Suprapubic skin (tissue), 4 donors: ENCODE results near the gene JAML. TPM values are rescaled to one million over a fixed set of nuclear protein-coding genes. Genes with fewer than 3 reads are reported as not detected.

Experiments
- DNase-seq, 2 donors: peaks; one replicate each; pipeline ENCODE4 v3.0.0-alpha.2; 2019; ENCODE audit warnings: low spot score in 2 of 2
- H3K27ac ChIP-seq: fragments of 200-600 bp; sonication (generic); one replicate; pipeline ENCODE4 v1.5.1; 2019
- H3K27me3 ChIP-seq: fragments of 200-600 bp; sonication (generic); one replicate; pipeline ENCODE4 v1.5.1; 2019
- H3K36me3 ChIP-seq: fragments of 200-600 bp; sonication (generic); one replicate; pipeline ENCODE4 v1.5.1; 2019
- H3K4me1 ChIP-seq: fragments of 200-600 bp; sonication (generic); one replicate; pipeline ENCODE4 v1.5.1; 2019
- H3K4me3 ChIP-seq: fragments of 200-600 bp; sonication (generic); one replicate; pipeline ENCODE4 v1.5.1; 2019; ENCODE audit warnings: mild to moderate bottlenecking
- H3K9me3 ChIP-seq: fragments of 200-600 bp; sonication (generic); one replicate; pipeline ENCODE4 v1.5.1; 2019
- EP300 ChIP-seq: sonication (generic); formaldehyde crosslinking; IDR thresholded peaks from one replicate; pipeline ENCODE4 v1.6.1; 2017; ENCODE audit warnings: antibody characterized with exemption
- POLR2A ChIP-seq, 2 donors: fragments of 450-650 bp; IDR thresholded peaks; one replicate each; pipeline ENCODE4 v1.6.1; 2017; ENCODE audit warnings: antibody characterized with exemption in 2 of 2, mild to moderate bottlenecking in 2 of 2, moderate library complexity in 2 of 2
- POLR2AphosphoS5 ChIP-seq, 3 donors: sonication (generic); formaldehyde crosslinking; IDR thresholded peaks; one replicate each; pipeline ENCODE4 v1.6.1; 2017; ENCODE audit warnings: antibody characterized with exemption in 3 of 3
- WGBS: methylation state at CpG from one replicate; pipeline ENCODE4 v1.1.5; 2018; 5-methylcytosine and 5-hydroxymethylcytosine counted together
- total RNA-seq, 4 donors: library from RNA; depleted of rRNA; stranded (reverse); fragments of >200 nt; gene quantifications; one replicate each; pipeline ENCODE4 v1.1.0, GENCODE V29; 2016
- TF ChIP-seq, protein P1 (sequence below), 2 donors: fragments of 200-600 bp in 1 of 2; fragments of 450-650 bp in 1 of 2; sonication (generic) in 1 of 2; IDR thresholded peaks; one replicate each; pipeline ENCODE4 v1.5.1; 2016 to 2019; ENCODE audit warnings: antibody characterized with exemption in 2 of 2, mild to moderate bottlenecking in 1 of 2, moderate library complexity in 1 of 2

Gene JAML
- total RNA-seq, 4 donors from 2014 or later = 1.1 to 4.9 (median 2.1) TPM; not detected in 1

DNA sequence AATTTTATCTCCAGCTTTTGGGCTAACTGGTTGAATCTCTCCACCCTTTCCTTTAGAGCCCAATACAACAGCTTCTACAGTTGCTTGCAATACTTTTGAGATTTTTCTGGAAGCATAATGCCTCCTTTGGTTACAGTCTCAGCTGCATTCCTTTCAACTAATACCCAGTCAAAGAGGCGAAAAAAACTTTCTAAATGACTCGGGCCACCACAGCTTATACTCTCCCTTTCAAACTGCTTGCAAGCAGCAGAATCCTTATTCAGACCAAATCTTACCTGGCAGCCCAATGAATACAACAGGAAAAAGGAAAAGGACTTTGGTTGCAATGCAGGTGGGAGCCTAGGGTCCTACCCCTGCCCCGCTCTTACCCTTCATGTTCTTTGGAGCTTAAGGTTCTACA, 15.8 kb downstream of the JAML start:
- no peak overlapping the region for H3K4me3 ChIP-seq
- H3K27me3 ChIP-seq = peaks cover 4% of the 10 kb centered on the region
- no peaks in the 10 kb centered on the region for H3K9me3 ChIP-seq
- TF ChIP-seq EP300 (no peak), POLR2A (IDR thresholded peaks at IDR 0.05) (no peak), POLR2AphosphoS5 (IDR thresholded peaks at IDR 0.05) (no peak)
- TF ChIP-seq, protein P1, sequence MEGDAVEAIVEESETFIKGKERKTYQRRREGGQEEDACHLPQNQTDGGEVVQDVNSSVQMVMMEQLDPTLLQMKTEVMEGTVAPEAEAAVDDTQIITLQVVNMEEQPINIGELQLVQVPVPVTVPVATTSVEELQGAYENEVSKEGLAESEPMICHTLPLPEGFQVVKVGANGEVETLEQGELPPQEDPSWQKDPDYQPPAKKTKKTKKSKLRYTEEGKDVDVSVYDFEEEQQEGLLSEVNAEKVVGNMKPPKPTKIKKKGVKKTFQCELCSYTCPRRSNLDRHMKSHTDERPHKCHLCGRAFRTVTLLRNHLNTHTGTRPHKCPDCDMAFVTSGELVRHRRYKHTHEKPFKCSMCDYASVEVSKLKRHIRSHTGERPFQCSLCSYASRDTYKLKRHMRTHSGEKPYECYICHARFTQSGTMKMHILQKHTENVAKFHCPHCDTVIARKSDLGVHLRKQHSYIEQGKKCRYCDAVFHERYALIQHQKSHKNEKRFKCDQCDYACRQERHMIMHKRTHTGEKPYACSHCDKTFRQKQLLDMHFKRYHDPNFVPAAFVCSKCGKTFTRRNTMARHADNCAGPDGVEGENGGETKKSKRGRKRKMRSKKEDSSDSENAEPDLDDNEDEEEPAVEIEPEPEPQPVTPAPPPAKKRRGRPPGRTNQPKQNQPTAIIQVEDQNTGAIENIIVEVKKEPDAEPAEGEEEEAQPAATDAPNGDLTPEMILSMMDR (IDR thresholded peaks at IDR 0.05) = no peak
- peaks cover 13% of the 10 kb centered on the region for H3K4me1 ChIP-seq
- H3K36me3 ChIP-seq = no peaks in the 10 kb centered on the region
- WGBS = 84% methylated on average over 3 of the region's 3 CpGs
- no peak for DNase-seq
- H3K27ac ChIP-seq = no peak overlapping the region

DNA sequence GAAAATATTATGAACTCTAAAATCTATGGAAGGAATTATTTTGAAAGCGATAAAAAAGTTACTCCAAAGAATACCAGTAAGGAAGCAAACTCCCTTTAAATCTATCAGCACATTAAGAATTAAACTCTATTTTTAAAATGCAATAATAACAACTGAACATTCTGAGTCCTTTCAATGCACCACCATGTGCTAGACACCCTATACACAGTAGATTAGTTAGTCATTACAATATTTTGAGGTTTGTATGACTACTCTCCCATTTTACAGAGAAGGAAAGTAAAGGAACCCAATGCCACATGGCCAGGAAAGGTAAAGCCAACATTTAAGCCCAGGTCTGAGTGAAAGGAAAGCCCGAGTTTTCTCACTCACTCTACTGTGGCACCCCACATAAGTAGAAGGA, 17.7 kb downstream of the JAML start:
- TF ChIP-seq POLR2AphosphoS5 (IDR thresholded peaks at IDR 0.05) (no peak), POLR2A (IDR thresholded peaks at IDR 0.05) (no peak), EP300 (no peak)
- TF ChIP-seq, protein P1 (IDR thresholded peaks at IDR 0.05) = no peak
- peaks cover 13% of the 10 kb centered on the region for H3K4me1 ChIP-seq
- 90% methylated on average over 2 of the region's 2 CpGs for WGBS
- H3K27ac ChIP-seq = no peak overlapping the region
- no peak for DNase-seq
- no peaks in the 10 kb centered on the region for H3K36me3 ChIP-seq
- H3K4me3 ChIP-seq = no peak overlapping the region
- H3K9me3 ChIP-seq = no peaks in the 10 kb centered on the region
- H3K27me3 ChIP-seq = no peaks in the 10 kb centered on the region

- Histone ChIP-seq H3K4me1 (peaks cover 13% of the 10 kb centered on the region), H3K27ac (no peak overlapping the region), H3K27me3 (no peaks in the 10 kb centered on the region), H3K9me3 (no peaks in the 10 kb centered on the region), H3K4me3 (no peak overlapping the region), H3K36me3 (no peaks in the 10 kb centered on the region)
- DNase-seq = no peak
- WGBS = 30% methylated on average over 1 of the region's 1 CpG
- TF ChIP-seq POLR2AphosphoS5 (IDR thresholded peaks at IDR 0.05) (no peak), EP300 (no peak)
- TF ChIP-seq, protein P1 (IDR thresholded peaks at IDR 0.05) = no peak
Measured at GRCh38 chr11:118206391-118207031, 18.3 kb downstream of the JAML start.

- no peaks in the 10 kb centered on the region for H3K27me3 ChIP-seq
- no peak for DNase-seq
- H3K36me3 ChIP-seq = no peaks in the 10 kb centered on the region
- peaks cover 8% of the 10 kb centered on the region for H3K4me1 ChIP-seq
- no peak overlapping the region for H3K27ac ChIP-seq
- WGBS = 89% methylated on average over 9 of the region's 9 CpGs
- H3K9me3 ChIP-seq = no peaks in the 10 kb centered on the region
- no peak overlapping the region for H3K4me3 ChIP-seq
- no peak for TF ChIP-seq POLR2A (IDR thresholded peaks at IDR 0.05)
- no peak for TF ChIP-seq POLR2AphosphoS5 (IDR thresholded peaks at IDR 0.05)
- no peak for TF ChIP-seq EP300
- TF ChIP-seq, protein P1 (IDR thresholded peaks at IDR 0.05) = no peak
Measured at GRCh38 chr11:118205606-118206378, 19.0 kb downstream of the JAML start.
